Activated B cell treated with CpG ODN at 0.5 μM for 24 hours (primary cell): Measurements from ENCODE around the gene TNFRSF11A. TPM values are rescaled to one million over a fixed set of nuclear protein-coding genes. Genes with fewer than 3 reads are reported as not detected.

Experiments
- ATAC-seq: fragments of 200-7000 bp; cut with Tn5 transposase; one replicate; pipeline ENCODE4 v1.10.0; 2021; ENCODE audit warnings: low read depth, mild to moderate bottlenecking, moderate library complexity
- CTCF ChIA-PET: fragments of 350-600 bp; sonication (Branson Sonifier 250); formaldehyde crosslinking; loops from one replicate; lab custom pipeline; 2021; ENCODE audit warnings: antibody characterized with exemption; lab: Charles Lee
- POLR2A ChIA-PET: fragments of 350-600 bp; sonication (Branson Sonifier 250); formaldehyde crosslinking; loops from one replicate; lab custom pipeline; 2021; ENCODE audit warnings: antibody characterized with exemption; lab: Charles Lee
- DNase-seq: peaks from one replicate; pipeline ENCODE4 v3.0.0; 2022
- H3K27ac Mint-ChIP-seq: one replicate; pipeline ENCODE4 v1.8.0; 2020; ENCODE audit warnings: mixed read lengths
- H3K27me3 Mint-ChIP-seq: one replicate; pipeline ENCODE4 v1.8.0; 2021; ENCODE audit warnings: mixed read lengths
- H3K36me3 Mint-ChIP-seq: one replicate; pipeline ENCODE4 v1.8.0; 2021; ENCODE audit warnings: low read depth, mixed read lengths
- H3K4me1 Mint-ChIP-seq: one replicate; pipeline ENCODE4 v1.8.0; 2021; ENCODE audit warnings: mixed read lengths
- H3K4me3 Mint-ChIP-seq: one replicate; pipeline ENCODE4 v1.8.0; 2020; ENCODE audit warnings: mild to moderate bottlenecking, mixed read lengths
- H3K9me3 Mint-ChIP-seq: one replicate; pipeline ENCODE4 v1.8.0; 2020; ENCODE audit warnings: mixed read lengths
- CTCF ChIP-seq: fragments of 200-600 bp; IDR thresholded peaks from one replicate; pipeline ENCODE4 v1.8.0; 2022; ENCODE audit warnings: antibody characterized with exemption, mild to moderate bottlenecking
- intact Hi-C: fragments of 100-400 bp; cut with micrococcal nuclease; formaldehyde crosslinking; loops from one replicate; pipeline ENCODE4 v1.15.1; 2024
- total RNA-seq: library from RNA; stranded (reverse); gene quantifications from 2 replicates; pipeline ENCODE4 v1.2.3, GENCODE V29; 2022

The TNFRSF11A gene
- total RNA-seq, 1 donor from 2014 or later: 0.24 TPM

- H3K27ac Mint-ChIP-seq: no peak overlapping the region
- TF ChIP-seq CTCF: no peak
- no peak for DNase-seq
- ChIA-PET POLR2A (interaction anchor here (1.6 kb wide), 1 partner anchor 198 kb away, joined by 3 read pairs; the partner anchor contains the start of gene ZCCHC2), CTCF (interaction anchor here (1.0 to 1.7 kb wide), 5 partner anchors 9 to 262 kb away, joined by 3 to 5 read pairs (median 4); no protein-coding TSS in a partner anchor)
- H3K9me3 Mint-ChIP-seq: no peaks in the 10 kb centered on the region
- intact Hi-C loops: loop anchor here (10.0 kb wide), 2 partner anchors 660 to 1100 kb away; partner anchors contain the start of gene VPS4B
- no peak for ATAC-seq
- peaks cover 43% of the 10 kb centered on the region for H3K27me3 Mint-ChIP-seq
- H3K36me3 Mint-ChIP-seq: no peaks in the 10 kb centered on the region
- H3K4me3 Mint-ChIP-seq: peak overlapping the region; percentile 76
- H3K4me1 Mint-ChIP-seq: peaks cover 21% of the 10 kb centered on the region
These were observed 805 bp upstream of the TNFRSF11A start for GRCh38 chr18:62324181-62324828.

- intact Hi-C loops: loop anchor here (1.0 to 10.0 kb wide), 4 partner anchors 196 to 1099 kb away; partner anchors contain the start of genes VPS4B and ZCCHC2
- Mint-ChIP-seq H3K27ac (no peak overlapping the region), H3K27me3 (peaks cover 54% of the 10 kb centered on the region), H3K4me3 (peak overlapping the region; percentile 75), H3K9me3 (no peaks in the 10 kb centered on the region), H3K4me1 (peaks cover 21% of the 10 kb centered on the region), H3K36me3 (no peaks in the 10 kb centered on the region)
- ChIA-PET POLR2A (no interaction called here), CTCF (interaction anchor here (1.6 kb wide), 1 partner anchor 38 kb away, joined by 4 read pairs; no protein-coding TSS in a partner anchor)
- DNase-seq (peak; percentile 28), ATAC-seq (no peak)
- TF ChIP-seq CTCF: no peak
These were observed 916 bp downstream of the TNFRSF11A start for GRCh38 chr18:62325806-62326645.

GRCh38 chr18:62326646-62327348 lies 1.7 kb downstream of the TNFRSF11A start:
- ATAC-seq: no peak
- CTCF ChIA-PET: no interaction called here
- H3K27ac Mint-ChIP-seq: no peak overlapping the region
- H3K36me3 Mint-ChIP-seq: no peaks in the 10 kb centered on the region
- peaks cover 21% of the 10 kb centered on the region for H3K4me1 Mint-ChIP-seq
- H3K27me3 Mint-ChIP-seq: peaks cover 60% of the 10 kb centered on the region
- no peak for DNase-seq
- POLR2A ChIA-PET: no interaction called here
- H3K9me3 Mint-ChIP-seq: no peaks in the 10 kb centered on the region
- peak overlapping the region; percentile 75 for H3K4me3 Mint-ChIP-seq
- no peak for TF ChIP-seq CTCF
- intact Hi-C loops: loop anchor here (5.0 to 10.0 kb wide), 3 partner anchors 196 to 1098 kb away; partner anchors contain the start of genes VPS4B and ZCCHC2

GRCh38 chr18:62327977-62328376 lies 2.9 kb downstream of the TNFRSF11A start:
- no peak overlapping the region for H3K4me3 Mint-ChIP-seq
- H3K4me1 Mint-ChIP-seq: peaks cover 21% of the 10 kb centered on the region
- ChIA-PET POLR2A (no interaction called here), CTCF (no interaction called here)
- intact Hi-C loops: loop anchor here (5.0 to 10.0 kb wide), 3 partner anchors 194 to 1097 kb away; partner anchors contain the start of genes VPS4B and ZCCHC2
- no peak for TF ChIP-seq CTCF
- H3K9me3 Mint-ChIP-seq: no peaks in the 10 kb centered on the region
- peaks cover 69% of the 10 kb centered on the region for H3K27me3 Mint-ChIP-seq
- no peak for ATAC-seq
- no peaks in the 10 kb centered on the region for H3K36me3 Mint-ChIP-seq
- no peak for DNase-seq
- no peak overlapping the region for H3K27ac Mint-ChIP-seq
